Endothelial cell (in vitro differentiated cells): ENCODE results near the gene PI4KA. TPM values are rescaled to one million over a fixed set of nuclear protein-coding genes. Genes with fewer than 3 reads are reported as not detected.

ENCODE experiments used
- DNase-seq: peaks from one replicate; pipeline ENCODE4 v3.0.0; 2021; ENCODE audit warnings: low spot score
- H3K27ac Mint-ChIP-seq: one replicate; pipeline ENCODE4 v1.8.0; 2021; ENCODE audit warnings: mixed read lengths, inconsistent platforms; ENCODE audit not compliant: unreplicated experiment
- H3K27me3 Mint-ChIP-seq: one replicate; pipeline ENCODE4 v1.8.0; 2021; ENCODE audit warnings: mild to moderate bottlenecking, moderate library complexity, mixed read lengths, inconsistent platforms; ENCODE audit not compliant: unreplicated experiment
- H3K36me3 Mint-ChIP-seq: one replicate; pipeline ENCODE4 v1.8.0; 2021; ENCODE audit warnings: mild to moderate bottlenecking, low read depth, mixed read lengths, inconsistent platforms; ENCODE audit not compliant: unreplicated experiment
- H3K4me1 Mint-ChIP-seq: one replicate; pipeline ENCODE4 v1.8.0; 2021; ENCODE audit warnings: mild to moderate bottlenecking, mixed read lengths, inconsistent platforms; ENCODE audit not compliant: unreplicated experiment
- H3K4me3 Mint-ChIP-seq: one replicate; pipeline ENCODE4 v1.8.0; 2021; ENCODE audit warnings: mild to moderate bottlenecking, mixed read lengths, inconsistent platforms; ENCODE audit not compliant: unreplicated experiment
- H3K9me3 Mint-ChIP-seq: one replicate; pipeline ENCODE4 v1.8.0; 2021; ENCODE audit warnings: mixed read lengths, inconsistent platforms; ENCODE audit not compliant: unreplicated experiment
- total RNA-seq: library from RNA; stranded (reverse); fragmentation: NEBNext Ultra II Directional; extraction: Animal tissue kit (Norgen Biotek cat#: 25700); gene quantifications from one replicate; pipeline ENCODE4 v1.2.1, GENCODE V29; 2021; ENCODE audit not compliant: unreplicated experiment
- TF ChIP-seq, protein P1 (sequence below): fragments of 200-600 bp; sonication (generic); IDR thresholded peaks from one replicate; pipeline ENCODE4 v1.5.0; 2021; ENCODE audit warnings: antibody characterized with exemption; ENCODE audit not compliant: unreplicated experiment

Gene PI4KA
- total RNA-seq, 1 donor from 2014 or later, result 65.3 TPM

DNA sequence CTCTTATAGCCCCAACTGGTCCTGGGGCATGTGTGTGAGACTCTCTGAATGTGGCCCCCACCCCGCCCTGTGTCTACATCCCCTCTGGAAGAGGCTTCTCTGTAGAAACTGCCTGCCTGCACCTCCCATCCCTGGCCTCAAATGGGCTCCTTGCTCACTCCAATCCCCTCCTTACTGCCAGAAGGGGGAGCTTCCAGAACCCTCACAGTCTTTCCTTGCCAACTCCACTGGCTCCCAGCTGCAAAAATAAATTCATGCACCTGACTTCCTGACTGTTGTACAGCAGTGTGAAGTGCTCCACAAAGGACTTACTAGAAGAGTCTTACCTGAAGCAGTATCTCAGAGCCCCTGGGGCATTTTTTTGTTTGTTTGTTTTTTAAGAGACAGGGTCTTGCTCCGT is 99.9 kb downstream of the PI4KA start:
- TF ChIP-seq, protein P1, sequence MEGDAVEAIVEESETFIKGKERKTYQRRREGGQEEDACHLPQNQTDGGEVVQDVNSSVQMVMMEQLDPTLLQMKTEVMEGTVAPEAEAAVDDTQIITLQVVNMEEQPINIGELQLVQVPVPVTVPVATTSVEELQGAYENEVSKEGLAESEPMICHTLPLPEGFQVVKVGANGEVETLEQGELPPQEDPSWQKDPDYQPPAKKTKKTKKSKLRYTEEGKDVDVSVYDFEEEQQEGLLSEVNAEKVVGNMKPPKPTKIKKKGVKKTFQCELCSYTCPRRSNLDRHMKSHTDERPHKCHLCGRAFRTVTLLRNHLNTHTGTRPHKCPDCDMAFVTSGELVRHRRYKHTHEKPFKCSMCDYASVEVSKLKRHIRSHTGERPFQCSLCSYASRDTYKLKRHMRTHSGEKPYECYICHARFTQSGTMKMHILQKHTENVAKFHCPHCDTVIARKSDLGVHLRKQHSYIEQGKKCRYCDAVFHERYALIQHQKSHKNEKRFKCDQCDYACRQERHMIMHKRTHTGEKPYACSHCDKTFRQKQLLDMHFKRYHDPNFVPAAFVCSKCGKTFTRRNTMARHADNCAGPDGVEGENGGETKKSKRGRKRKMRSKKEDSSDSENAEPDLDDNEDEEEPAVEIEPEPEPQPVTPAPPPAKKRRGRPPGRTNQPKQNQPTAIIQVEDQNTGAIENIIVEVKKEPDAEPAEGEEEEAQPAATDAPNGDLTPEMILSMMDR, result no peak
- H3K27me3 Mint-ChIP-seq, result no peaks in the 10 kb centered on the region
- H3K4me3 Mint-ChIP-seq, result no peak overlapping the region
- H3K36me3 Mint-ChIP-seq, result peaks cover 12% of the 10 kb centered on the region
- no peak for DNase-seq
- no peak overlapping the region for H3K27ac Mint-ChIP-seq
- no peaks in the 10 kb centered on the region for H3K4me1 Mint-ChIP-seq
- no peaks in the 10 kb centered on the region for H3K9me3 Mint-ChIP-seq

DNA sequence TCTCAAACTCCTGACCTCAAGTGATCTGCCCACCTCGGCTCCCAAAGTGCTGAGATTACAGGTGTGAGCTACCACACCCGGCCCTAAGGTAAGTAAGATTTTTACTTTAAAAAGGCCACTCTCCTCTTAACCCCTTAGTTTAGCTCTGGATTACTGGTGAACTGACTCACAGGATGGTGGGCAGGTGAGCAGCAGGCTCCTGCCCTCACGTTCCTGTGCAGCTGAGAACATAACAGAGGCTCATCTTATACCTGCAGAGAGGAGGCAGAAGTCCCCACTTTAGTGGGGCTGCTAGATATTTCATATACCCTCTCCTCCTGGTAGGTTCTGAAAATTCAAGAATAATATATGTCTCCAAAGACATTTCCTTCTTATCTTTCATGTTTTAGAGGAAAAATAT is 101.8 kb downstream of the PI4KA start:
- H3K4me1 Mint-ChIP-seq, result no peaks in the 10 kb centered on the region

DNA sequence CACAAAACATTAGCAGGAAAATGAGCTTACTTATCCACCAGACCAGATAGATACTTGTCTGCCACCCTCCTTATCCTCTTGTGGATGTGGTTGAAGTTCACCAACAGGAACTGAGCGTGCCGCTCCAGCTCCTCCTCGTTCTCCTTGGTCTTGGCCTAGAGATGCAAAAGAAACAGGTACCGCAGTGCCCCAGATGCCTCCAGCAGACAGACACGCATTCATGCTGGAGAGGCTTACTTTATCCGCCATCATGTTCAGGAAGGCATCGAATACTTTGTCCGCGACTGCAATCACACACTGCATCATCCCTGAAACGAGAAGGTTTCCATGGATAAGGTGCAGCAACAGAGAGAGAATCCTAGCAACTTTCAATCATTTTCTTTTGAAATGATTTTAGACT is 105.7 kb downstream of the PI4KA start:
- no peaks in the 10 kb centered on the region for H3K9me3 Mint-ChIP-seq
- no peak overlapping the region for H3K27ac Mint-ChIP-seq
- DNase-seq, result no peak
- H3K27me3 Mint-ChIP-seq, result peaks cover 2% of the 10 kb centered on the region
- H3K4me3 Mint-ChIP-seq, result peak overlapping the region; percentile 42
- H3K4me1 Mint-ChIP-seq, result no peaks in the 10 kb centered on the region
- H3K36me3 Mint-ChIP-seq, result peaks cover 25% of the 10 kb centered on the region
- TF ChIP-seq, protein P1, result no peak

More for the DNA sequence above, 101.8 kb downstream of the PI4KA start:
- Mint-ChIP-seq H3K27ac (no peak overlapping the region), H3K27me3 (no peaks in the 10 kb centered on the region), H3K4me3 (no peak overlapping the region), H3K9me3 (no peaks in the 10 kb centered on the region), H3K36me3 (peaks cover 14% of the 10 kb centered on the region)
- no peak for DNase-seq
- TF ChIP-seq, protein P1, result no peak

DNA sequence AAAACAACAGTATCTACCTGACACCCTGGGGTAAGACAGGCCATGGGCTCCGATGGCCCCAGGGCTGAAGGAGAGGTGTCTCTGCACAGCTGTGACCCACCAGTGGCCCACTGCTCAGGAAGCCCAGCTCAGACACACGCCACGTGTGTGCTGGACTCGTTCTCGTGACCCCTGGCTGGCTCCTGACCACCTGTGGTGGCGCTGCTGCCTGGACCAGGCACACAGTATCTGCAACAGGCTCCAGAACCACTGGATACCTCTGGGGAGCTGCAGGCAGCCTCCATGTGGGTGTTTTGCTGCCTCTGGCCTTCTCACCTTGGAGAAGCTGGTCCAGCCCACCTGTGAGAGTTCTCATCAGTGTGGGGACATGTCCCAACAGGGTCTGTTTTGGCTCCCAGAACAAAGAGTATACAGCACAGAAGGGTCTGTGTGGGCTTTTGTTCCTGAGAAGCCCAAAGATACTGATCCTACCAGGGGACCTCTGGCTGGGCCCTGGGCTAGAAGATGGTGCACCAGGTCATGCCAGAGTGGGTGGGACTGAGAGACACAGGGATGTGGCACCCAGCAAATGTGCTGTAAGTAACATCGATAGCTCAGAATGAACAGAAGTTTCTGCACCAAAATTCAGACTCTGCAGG is 106.4 kb downstream of the PI4KA start:
- H3K4me3 Mint-ChIP-seq, result peak overlapping the region; percentile 42
- H3K27ac Mint-ChIP-seq, result no peak overlapping the region
- no peaks in the 10 kb centered on the region for H3K4me1 Mint-ChIP-seq
- TF ChIP-seq, protein P1, result no peak
- peaks cover 2% of the 10 kb centered on the region for H3K27me3 Mint-ChIP-seq
- DNase-seq, result no peak
- H3K9me3 Mint-ChIP-seq, result no peaks in the 10 kb centered on the region
- peaks cover 23% of the 10 kb centered on the region for H3K36me3 Mint-ChIP-seq

DNA sequence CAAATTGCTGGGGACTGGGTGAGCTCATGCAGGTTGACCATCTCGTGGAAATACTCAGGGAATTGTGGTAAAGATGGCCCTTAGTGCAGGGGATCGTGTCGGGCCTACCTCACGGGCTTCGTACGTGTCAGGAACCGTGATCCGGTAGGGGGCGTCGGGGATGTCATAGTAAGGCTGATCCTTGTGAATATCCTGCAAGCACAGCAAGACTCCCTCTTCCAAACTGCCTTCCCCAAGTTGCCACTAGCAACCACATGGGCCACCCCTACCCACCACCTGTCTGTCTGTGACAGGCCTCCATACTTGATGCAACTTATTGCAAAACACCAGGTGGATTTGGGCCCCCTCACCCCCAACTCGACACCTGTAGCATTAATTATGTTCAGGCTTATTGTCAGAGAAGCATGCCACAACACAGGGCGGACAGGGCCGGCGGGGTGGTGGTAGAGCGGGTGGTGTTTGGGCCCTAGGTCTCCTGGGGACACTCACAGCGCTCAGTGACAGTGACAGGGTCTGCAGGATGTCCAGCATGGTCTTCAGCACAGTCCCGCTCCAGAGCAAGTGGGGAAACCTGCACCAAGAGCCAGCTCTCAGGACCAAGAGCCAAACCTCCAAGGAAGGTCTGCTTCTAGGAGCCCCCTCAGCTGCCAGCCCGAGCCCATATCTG is 107.3 kb downstream of the PI4KA start:
- Mint-ChIP-seq H3K27ac (no peak overlapping the region), H3K27me3 (peaks cover 4% of the 10 kb centered on the region), H3K4me3 (no peak overlapping the region), H3K4me1 (no peaks in the 10 kb centered on the region), H3K9me3 (no peaks in the 10 kb centered on the region), H3K36me3 (peaks cover 19% of the 10 kb centered on the region)
- peak; percentile 57 for DNase-seq
- TF ChIP-seq, protein P1, result no peak
